Measurements from ENCODE around the gene SPCS3. TPM values are rescaled to one million over a fixed set of nuclear protein-coding genes. Genes with fewer than 3 reads are reported as not detected.

SPCS3 gene
- total RNA-seq, 4 donors from 2014 or later = 129 to 149 (median 136) TPM

- H3K36me3 ChIP-seq = no peaks in the 10 kb centered on the region
- no peak overlapping the region for H3K4me3 ChIP-seq (replicated peaks in 1 of 3)
- H3K4me1 ChIP-seq = no peaks in the 10 kb centered on the region
- intact Hi-C loops (cut with DNase I) = no loop called here
- no peaks in the 10 kb centered on the region for H3K9me3 ChIP-seq
- TF ChIP-seq POLR2A (IDR thresholded peaks at IDR 0.05) = no peak
- no peak for TF ChIP-seq CTCF (IDR thresholded peaks at IDR 0.05)
- DNase-seq = no peak
- H3K27ac ChIP-seq = no peak overlapping the region
- no peaks in the 10 kb centered on the region for H3K27me3 ChIP-seq
Measured at GRCh38 chr4:176287546-176287945, 32.2 kb upstream of the SPCS3 start.

- Histone ChIP-seq H3K36me3 (no peaks in the 10 kb centered on the region), H3K4me3 (replicated peaks in 1 of 3) (no peak overlapping the region), H3K4me1 (no peaks in the 10 kb centered on the region), H3K27me3 (no peaks in the 10 kb centered on the region), H3K27ac (no peak overlapping the region), H3K9me3 (no peaks in the 10 kb centered on the region)
- DNase-seq = no peak
- intact Hi-C loops (cut with DNase I) = no loop called here
- TF ChIP-seq CTCF (IDR thresholded peaks at IDR 0.05) (no peak), POLR2A (IDR thresholded peaks at IDR 0.05) (no peak)
Measured at GRCh38 chr4:176288020-176288419, 31.7 kb upstream of the SPCS3 start.

GRCh38 chr4:176289561-176289960, 30.2 kb upstream of the SPCS3 start:
- Histone ChIP-seq H3K36me3 (no peaks in the 10 kb centered on the region), H3K4me1 (no peaks in the 10 kb centered on the region), H3K27ac (no peak overlapping the region), H3K27me3 (no peaks in the 10 kb centered on the region), H3K4me3 (replicated peaks in 1 of 3) (no peak overlapping the region), H3K9me3 (no peaks in the 10 kb centered on the region)
- TF ChIP-seq POLR2A (IDR thresholded peaks at IDR 0.05) = no peak
- no peak for TF ChIP-seq CTCF (IDR thresholded peaks at IDR 0.05)
- no peak for DNase-seq
- 95 to 97% methylated on average over 6 of the region's 6 CpGs for WGBS, 2 donors
- intact Hi-C loops (cut with DNase I) = no loop called here

GRCh38 chr4:176290520-176290919, 29.2 kb upstream of the SPCS3 start:
- Histone ChIP-seq H3K27me3 (no peaks in the 10 kb centered on the region), H3K36me3 (no peaks in the 10 kb centered on the region), H3K9me3 (no peaks in the 10 kb centered on the region), H3K27ac (no peak overlapping the region), H3K4me3 (replicated peaks in 1 of 3) (no peak overlapping the region), H3K4me1 (no peaks in the 10 kb centered on the region)
- TF ChIP-seq CTCF (IDR thresholded peaks at IDR 0.05) (no peak), POLR2A (IDR thresholded peaks at IDR 0.05) (no peak)
- intact Hi-C loops (cut with DNase I) = no loop called here
- WGBS, 2 donors = 71 to 75% methylated on average over 3 of the region's 3 CpGs
- DNase-seq = no peak

- Histone ChIP-seq H3K27me3 (no peaks in the 10 kb centered on the region), H3K36me3 (no peaks in the 10 kb centered on the region), H3K9me3 (no peaks in the 10 kb centered on the region), H3K4me3 (replicated peaks in 1 of 3) (no peak overlapping the region), H3K4me1 (no peaks in the 10 kb centered on the region), H3K27ac (no peak overlapping the region)
- TF ChIP-seq POLR2A (IDR thresholded peaks at IDR 0.05) (no peak), CTCF (IDR thresholded peaks at IDR 0.05) (no peak)
- no peak for DNase-seq
- intact Hi-C loops (cut with DNase I) = no loop called here
- 83 to 85% methylated on average over 3 of the region's 3 CpGs for WGBS, 2 donors
Measured at GRCh38 chr4:176291748-176292147, 28.0 kb upstream of the SPCS3 start.

Data from thyroid gland (tissue), 4 donors.